Stimulated activated CD8-positive, alpha-beta memory T cell treated with anti-CD3 and anti-CD28 coated beads, Interleukin-4, amount 100 ng/mL, for 1 hour (primary cell): ENCODE data around the gene ZNF646.

ENCODE experiments used
- DNase-seq, 2 donors: peaks; one replicate each; pipeline ENCODE4 v3.0.0-alpha.2; 2020; ENCODE audit warnings: low read depth in 2 of 2, low spot score in 1 of 2

The ZNF646 gene, protein sequence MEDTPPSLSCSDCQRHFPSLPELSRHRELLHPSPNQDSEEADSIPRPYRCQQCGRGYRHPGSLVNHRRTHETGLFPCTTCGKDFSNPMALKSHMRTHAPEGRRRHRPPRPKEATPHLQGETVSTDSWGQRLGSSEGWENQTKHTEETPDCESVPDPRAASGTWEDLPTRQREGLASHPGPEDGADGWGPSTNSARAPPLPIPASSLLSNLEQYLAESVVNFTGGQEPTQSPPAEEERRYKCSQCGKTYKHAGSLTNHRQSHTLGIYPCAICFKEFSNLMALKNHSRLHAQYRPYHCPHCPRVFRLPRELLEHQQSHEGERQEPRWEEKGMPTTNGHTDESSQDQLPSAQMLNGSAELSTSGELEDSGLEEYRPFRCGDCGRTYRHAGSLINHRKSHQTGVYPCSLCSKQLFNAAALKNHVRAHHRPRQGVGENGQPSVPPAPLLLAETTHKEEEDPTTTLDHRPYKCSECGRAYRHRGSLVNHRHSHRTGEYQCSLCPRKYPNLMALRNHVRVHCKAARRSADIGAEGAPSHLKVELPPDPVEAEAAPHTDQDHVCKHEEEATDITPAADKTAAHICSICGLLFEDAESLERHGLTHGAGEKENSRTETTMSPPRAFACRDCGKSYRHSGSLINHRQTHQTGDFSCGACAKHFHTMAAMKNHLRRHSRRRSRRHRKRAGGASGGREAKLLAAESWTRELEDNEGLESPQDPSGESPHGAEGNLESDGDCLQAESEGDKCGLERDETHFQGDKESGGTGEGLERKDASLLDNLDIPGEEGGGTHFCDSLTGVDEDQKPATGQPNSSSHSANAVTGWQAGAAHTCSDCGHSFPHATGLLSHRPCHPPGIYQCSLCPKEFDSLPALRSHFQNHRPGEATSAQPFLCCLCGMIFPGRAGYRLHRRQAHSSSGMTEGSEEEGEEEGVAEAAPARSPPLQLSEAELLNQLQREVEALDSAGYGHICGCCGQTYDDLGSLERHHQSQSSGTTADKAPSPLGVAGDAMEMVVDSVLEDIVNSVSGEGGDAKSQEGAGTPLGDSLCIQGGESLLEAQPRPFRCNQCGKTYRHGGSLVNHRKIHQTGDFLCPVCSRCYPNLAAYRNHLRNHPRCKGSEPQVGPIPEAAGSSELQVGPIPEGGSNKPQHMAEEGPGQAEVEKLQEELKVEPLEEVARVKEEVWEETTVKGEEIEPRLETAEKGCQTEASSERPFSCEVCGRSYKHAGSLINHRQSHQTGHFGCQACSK (N-terminal part only)

GRCh38 chr16:31073970-31074813 lies at the start of gene ZNF646, which contains the start of gene ZNF668:
TSS of gene ZNF646 (plus strand) at chr16:31074422. CDS start at chr16:31076325, 1,903 bp downstream.
TSS of gene ZNF668 (minus strand) at chr16:31074240. CDS start at chr16:31064459, 9,781 bp downstream.
- DNase-seq: peak; percentile 91 to 96

GRCh38 chr16:31025339-31025738 lies 48.9 kb upstream of the ZNF646 start:
- no peak for DNase-seq

GRCh38 chr16:31029272-31029671 lies 45.0 kb upstream of the ZNF646 start:
- no peak for DNase-seq

DNA sequence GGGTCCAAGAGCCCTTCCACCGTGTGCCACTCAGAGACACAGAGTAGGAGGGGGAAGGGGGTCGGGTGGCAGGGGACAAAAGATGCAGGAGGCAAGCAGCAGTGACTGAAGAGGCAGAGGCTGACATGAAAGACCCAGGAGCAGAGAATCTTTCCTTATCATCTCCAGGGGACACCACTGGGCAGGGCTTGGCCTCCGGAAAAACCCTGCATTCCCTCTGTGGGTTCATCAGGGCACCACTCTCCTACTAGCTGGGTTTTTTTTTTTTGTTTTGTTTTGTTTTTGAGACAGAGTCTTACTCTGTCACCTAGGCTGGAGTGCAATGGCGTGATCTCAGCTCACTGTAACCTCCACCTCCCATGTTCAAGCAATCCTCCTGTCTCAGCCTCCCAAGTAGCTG lies 42.9 kb upstream of the ZNF646 start:
- no peak for DNase-seq

GRCh38 chr16:31032736-31033708 lies 41.2 kb upstream of the ZNF646 start, which contains the start of gene STX4:
TSS of gene STX4 (plus strand) at chr16:31033558. CDS start at chr16:31033806, 248 bp downstream.
- peak; percentile 94 to 96 for DNase-seq

GRCh38 chr16:31033709-31034492 lies 40.3 kb upstream of the ZNF646 start:
- peak; percentile 63 to 77 for DNase-seq

- DNase-seq: no peak
Observed at GRCh38 chr16:31036691-31037090, 37.5 kb upstream of the ZNF646 start.

GRCh38 chr16:31038993-31039392 lies 35.2 kb upstream of the ZNF646 start:
- no peak for DNase-seq

GRCh38 chr16:31042866-31043265 lies 31.4 kb upstream of the ZNF646 start:
- DNase-seq: no peak

DNA sequence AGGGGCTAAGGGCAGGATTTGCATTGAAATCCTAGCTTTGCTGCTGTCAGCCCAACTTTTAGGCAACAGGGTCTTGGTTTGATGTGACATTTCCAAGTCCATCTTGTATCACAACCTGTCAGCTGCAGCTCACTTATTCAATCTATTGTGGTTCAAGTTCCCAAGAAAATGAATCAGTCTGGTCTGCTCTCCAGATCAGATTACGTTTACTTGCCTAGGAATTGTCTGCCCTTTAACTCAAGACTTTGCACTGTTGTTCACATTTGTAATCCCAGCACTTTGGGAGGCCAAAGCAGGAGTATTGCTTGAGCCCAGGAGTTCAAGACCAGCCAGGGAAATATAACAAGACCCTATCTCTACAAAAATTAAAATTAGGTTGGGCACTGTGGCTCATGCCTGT lies 30.9 kb upstream of the ZNF646 start:
- DNase-seq: no peak

DNA sequence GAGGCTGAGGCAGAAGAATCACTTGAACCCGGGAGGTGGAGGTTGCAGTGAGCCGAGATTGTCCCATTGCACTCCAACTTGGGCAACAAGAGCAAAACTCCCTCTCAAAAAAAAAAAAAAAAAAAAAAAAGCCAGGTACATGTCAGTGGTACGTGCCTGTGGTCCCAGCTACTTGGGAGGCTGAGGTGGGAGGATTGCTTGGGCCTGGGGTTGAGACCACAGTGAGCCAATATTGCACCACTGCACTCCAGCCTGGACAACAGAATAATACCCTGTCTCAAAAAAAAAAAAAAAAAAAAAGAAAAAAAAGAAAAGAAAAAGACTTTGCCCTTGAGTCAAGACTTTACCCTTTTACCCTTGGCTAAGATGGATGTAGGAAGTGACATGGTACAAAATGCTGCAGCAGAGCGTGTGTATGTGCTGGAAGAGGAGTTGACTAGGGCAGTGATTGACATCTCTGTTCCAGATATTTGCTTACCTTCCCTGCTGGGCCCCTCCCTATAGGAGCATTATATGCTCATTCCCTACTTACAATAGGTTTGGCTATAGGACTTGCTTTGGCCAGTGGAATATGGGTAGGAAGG lies 30.2 kb upstream of the ZNF646 start:
- DNase-seq: no peak

- DNase-seq: no peak
Observed at GRCh38 chr16:31050280-31051030, 23.8 kb upstream of the ZNF646 start.

DNA sequence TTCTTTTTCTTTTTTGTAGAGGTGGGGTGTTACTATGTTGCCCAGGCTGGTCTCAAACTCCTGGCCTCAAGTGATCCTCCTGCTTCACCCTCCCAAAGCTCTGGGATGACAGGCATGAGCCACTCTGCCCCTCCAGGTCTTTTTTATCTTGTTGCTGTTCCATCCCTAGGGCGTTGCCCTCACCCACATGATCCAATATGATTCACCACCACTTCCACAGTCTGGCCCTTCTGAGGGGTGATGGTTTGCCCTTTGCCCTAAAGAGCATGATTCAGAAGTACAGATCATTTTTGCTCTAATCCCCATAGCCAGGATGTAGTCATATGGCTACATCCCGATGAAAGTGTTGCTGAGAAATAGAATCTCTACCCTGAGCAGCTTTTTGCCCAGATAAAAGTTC lies 22.1 kb upstream of the ZNF646 start:
- no peak for DNase-seq

DNA sequence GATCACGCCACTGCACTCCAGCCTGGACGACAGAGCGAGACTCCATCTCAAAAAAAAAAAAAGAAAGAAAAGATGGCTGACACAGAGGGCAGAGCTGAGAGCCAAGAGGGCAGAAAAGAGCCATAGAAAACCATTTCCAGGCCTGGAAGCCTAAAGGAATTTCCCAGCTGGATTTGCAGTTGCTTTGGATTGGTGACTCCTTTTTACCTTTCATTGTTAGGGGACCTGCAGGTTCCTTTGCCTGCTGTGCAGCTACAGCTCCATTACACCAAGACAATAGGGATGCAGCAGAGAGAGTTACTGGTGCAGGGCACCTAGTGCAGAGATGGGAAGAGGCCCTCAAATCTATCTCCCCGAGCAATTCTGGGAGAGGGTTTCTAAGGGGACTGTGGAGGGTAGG lies 18.6 kb upstream of the ZNF646 start:
- DNase-seq: no peak

- DNase-seq: no peak
Observed at GRCh38 chr16:31061126-31061812, 13.0 kb upstream of the ZNF646 start.

DNA sequence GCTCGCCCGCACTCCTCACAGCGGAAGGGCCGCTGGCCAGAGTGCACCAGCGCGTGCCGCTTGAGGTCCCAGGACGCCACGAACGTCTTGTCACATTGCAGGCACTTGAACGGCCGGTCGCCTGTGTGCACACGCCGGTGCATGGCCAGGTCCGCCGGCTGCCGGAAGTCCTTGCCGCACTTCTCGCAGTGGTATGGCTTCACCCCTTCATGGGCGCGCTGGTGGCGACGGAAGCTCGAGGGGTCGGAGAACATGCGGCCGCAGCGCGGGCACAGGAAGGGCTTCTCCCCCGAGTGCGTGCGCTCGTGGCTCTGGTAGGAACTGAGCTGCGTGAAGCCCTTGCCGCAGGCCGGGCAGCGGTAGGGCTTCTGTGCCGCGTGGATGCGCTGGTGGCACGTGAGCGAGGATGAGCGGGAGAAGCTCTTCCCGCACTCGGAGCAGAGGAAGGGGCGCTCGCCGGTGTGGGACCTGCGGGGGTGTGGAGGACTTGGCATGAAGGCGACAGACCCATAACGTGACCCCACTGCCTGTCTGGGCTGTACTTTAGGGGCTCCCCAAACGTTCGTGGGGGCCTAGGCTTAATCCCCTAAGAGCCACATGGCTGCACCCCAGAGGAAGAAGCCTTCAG lies 12.3 kb upstream of the ZNF646 start:
- no peak for DNase-seq
